HEK293 (cell line): ENCODE measurements around the gene MAP4K4.

Experiments used
- CTCF ChIA-PET: fragments of 350-600 bp; formaldehyde crosslinking; extraction: SDS; loops from one replicate; lab custom pipeline; 2021; ENCODE audit warnings: antibody characterized with exemption; lab: Yijun Ruan, JAX
- POLR2A ChIA-PET: fragments of 300-600 bp; formaldehyde crosslinking; extraction: SDS; loops from one replicate; lab custom pipeline; 2020; ENCODE audit warnings: antibody characterized with exemption, inconsistent platforms; lab: Yijun Ruan, JAX
- H3K27ac ChIP-seq: fragments of 200-500 bp; sonication (Bioruptor generic); 2 replicates; pipeline ENCODE4 v1.5.1; 2014; ENCODE audit warnings: low read depth, low read length, control low read depth, inconsistent platforms; ENCODE audit errors: extremely low read depth
- H3K36me3 ChIP-seq, 2 experiments: fragments of 200-500 bp in 1 of 2; sonication (Bioruptor generic) in 1 of 2; 1 replicate in 1 of 2; 2 replicates in 1 of 2; pipeline ENCODE4 v1.5.1; 2014 to 2017; ENCODE audit warnings: inconsistent platforms in 2 of 2, low read length in 2 of 2; ENCODE audit not compliant: control insufficient read depth in 2 of 2, insufficient read depth in 1 of 2
- H3K4me1 ChIP-seq: fragments of 200-500 bp; sonication (Bioruptor generic); 2 replicates; pipeline ENCODE4 v1.5.1; 2014; ENCODE audit warnings: mild to moderate bottlenecking, low read length, inconsistent platforms; ENCODE audit not compliant: control insufficient read depth, insufficient read depth
- H3K4me3 ChIP-seq: 2 replicates; pipeline ENCODE4 v1.5.1; 2011; ENCODE audit warnings: low read depth, mild to moderate bottlenecking, control low read depth, low read length, moderate library complexity
- H3K9me3 ChIP-seq: fragments of 200-500 bp; sonication (Bioruptor generic); 2 replicates; pipeline ENCODE4 v1.5.1; 2014; ENCODE audit warnings: low read depth, low read length, inconsistent platforms; ENCODE audit not compliant: control insufficient read depth, insufficient read depth
- GLIS2 ChIP-seq: fragments of 450-650 bp; formaldehyde crosslinking; IDR thresholded peaks from 2 replicates; pipeline ENCODE4 v1.5.1; 2016; ENCODE audit warnings: missing biosample characterization, missing genetic modification characterization
- HOXC10 ChIP-seq: sonication (generic); formaldehyde crosslinking; IDR thresholded peaks from 2 replicates; pipeline ENCODE4 v1.8.1; 2023; ENCODE audit warnings: mild to moderate bottlenecking, missing genetic modification reagents
- MYNN ChIP-seq: fragments of 450-650 bp; formaldehyde crosslinking; IDR thresholded peaks from 2 replicates; pipeline ENCODE4 v1.5.1; 2016; ENCODE audit warnings: missing biosample characterization, missing genetic modification characterization, borderline replicate concordance
- ZBTB8A ChIP-seq: fragments of 450-650 bp; formaldehyde crosslinking; IDR thresholded peaks from 2 replicates; pipeline ENCODE4 v1.5.1; 2016; ENCODE audit warnings: missing biosample characterization, missing genetic modification characterization
- ZIC2 ChIP-seq: fragments of 450-650 bp; formaldehyde crosslinking; IDR thresholded peaks from 2 replicates; pipeline ENCODE4 v1.5.1; 2016; ENCODE audit warnings: missing biosample characterization, missing genetic modification characterization
- ZNF114 ChIP-seq: fragments of 450-650 bp; formaldehyde crosslinking; IDR thresholded peaks from 2 replicates; pipeline ENCODE4 v1.5.0; 2017; ENCODE audit warnings: missing biosample characterization, missing genetic modification characterization
- ZNF138 ChIP-seq: fragments of 450-650 bp; formaldehyde crosslinking; IDR thresholded peaks from 2 replicates; pipeline ENCODE4 v1.5.1; 2016; ENCODE audit warnings: missing biosample characterization, missing genetic modification characterization, borderline replicate concordance
- ZNF292 ChIP-seq: fragments of 450-650 bp; formaldehyde crosslinking; IDR thresholded peaks from 2 replicates; pipeline ENCODE4 v1.5.1; 2016; ENCODE audit warnings: low read depth, missing biosample characterization, missing genetic modification characterization, borderline replicate concordance
- ZNF324 ChIP-seq: fragments of 450-650 bp; formaldehyde crosslinking; IDR thresholded peaks from 2 replicates; pipeline ENCODE4 v1.5.1; 2016; ENCODE audit warnings: missing biosample characterization, missing genetic modification characterization
- ZNF341 ChIP-seq: fragments of 450-650 bp; formaldehyde crosslinking; IDR thresholded peaks from 2 replicates; pipeline ENCODE4; 2016; ENCODE audit warnings: low read depth, missing biosample characterization, missing genetic modification characterization
- ZNF529 ChIP-seq: fragments of 450-650 bp; formaldehyde crosslinking; IDR thresholded peaks from 2 replicates; pipeline ENCODE4 v1.5.1; 2017; ENCODE audit warnings: missing genetic modification characterization, missing biosample characterization; ENCODE audit not compliant: insufficient replicate concordance
- ZNF571 ChIP-seq: fragments of 450-650 bp; formaldehyde crosslinking; IDR thresholded peaks from 2 replicates; pipeline ENCODE4 v1.5.0; 2017; ENCODE audit warnings: missing biosample characterization, missing genetic modification characterization
- ZNF629 ChIP-seq: fragments of 450-650 bp; formaldehyde crosslinking; IDR thresholded peaks from 2 replicates; pipeline ENCODE4 v1.5.1; 2017; ENCODE audit warnings: missing biosample characterization, missing genetic modification characterization
- ZNF707 ChIP-seq: fragments of 450-650 bp; formaldehyde crosslinking; IDR thresholded peaks from 2 replicates; pipeline ENCODE4 v1.5.1; 2016; ENCODE audit warnings: missing biosample characterization, missing genetic modification characterization
- ZSCAN30 ChIP-seq: fragments of 450-650 bp; IDR thresholded peaks from 2 replicates; pipeline ENCODE4 v1.5.1; 2018; ENCODE audit warnings: missing biosample characterization, mild to moderate bottlenecking, missing genetic modification characterization, moderate library complexity
- TF ChIP-seq, protein P1 (sequence below): fragments of 450-650 bp; formaldehyde crosslinking; IDR thresholded peaks from 2 replicates; pipeline ENCODE4 v1.5.1; 2016; ENCODE audit warnings: missing biosample characterization, missing genetic modification characterization
- TF ChIP-seq, protein P2 (sequence below): fragments of 450-650 bp; formaldehyde crosslinking; IDR thresholded peaks from 2 replicates; pipeline ENCODE4 v1.5.1; 2016; ENCODE audit warnings: missing biosample characterization, missing genetic modification characterization, low read depth
- TF ChIP-seq, protein P3 (sequence below): fragments of 450-650 bp; formaldehyde crosslinking; IDR thresholded peaks from 2 replicates; pipeline ENCODE4 v1.5.1; 2016; ENCODE audit warnings: missing biosample characterization, missing genetic modification characterization, borderline replicate concordance
- TF ChIP-seq, protein P4 (sequence below): sonication (generic); formaldehyde crosslinking; IDR thresholded peaks from 2 replicates; pipeline ENCODE4 v1.8.1; 2022; ENCODE audit warnings: mild to moderate bottlenecking, moderate library complexity, missing genetic modification reagents
- TF ChIP-seq, protein P5 (sequence below): fragments of 450-650 bp; formaldehyde crosslinking; IDR thresholded peaks from 2 replicates; pipeline ENCODE4 v1.5.1; 2016; ENCODE audit warnings: missing biosample characterization, missing genetic modification characterization, low read depth
- TF ChIP-seq, protein P6 (sequence below): fragments of 450-650 bp; formaldehyde crosslinking; IDR thresholded peaks from 2 replicates; pipeline ENCODE4 v1.5.1; 2016; ENCODE audit warnings: missing biosample characterization, missing genetic modification characterization

Gene MAP4K4

DNA sequence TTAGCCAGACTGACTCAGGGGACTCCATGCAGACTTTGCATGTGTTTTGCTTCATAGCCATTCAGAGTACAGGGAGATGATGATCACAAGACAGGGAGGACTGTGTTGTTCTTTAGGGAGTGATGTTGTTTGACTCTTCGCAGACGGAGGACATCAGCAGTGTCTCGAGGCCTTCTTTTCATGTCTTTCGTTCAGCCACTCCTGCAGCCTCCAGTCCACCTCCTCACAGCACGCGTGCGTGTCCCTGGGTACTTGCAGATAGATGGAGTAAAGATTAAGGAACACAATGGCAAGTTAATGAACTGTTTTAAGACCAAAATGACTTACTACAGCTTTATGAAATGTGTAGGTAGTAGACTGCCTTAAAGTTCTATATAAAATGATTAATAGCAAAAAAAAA lies 114.7 kb downstream of the MAP4K4 start (continued):
- TF ChIP-seq, protein P1, sequence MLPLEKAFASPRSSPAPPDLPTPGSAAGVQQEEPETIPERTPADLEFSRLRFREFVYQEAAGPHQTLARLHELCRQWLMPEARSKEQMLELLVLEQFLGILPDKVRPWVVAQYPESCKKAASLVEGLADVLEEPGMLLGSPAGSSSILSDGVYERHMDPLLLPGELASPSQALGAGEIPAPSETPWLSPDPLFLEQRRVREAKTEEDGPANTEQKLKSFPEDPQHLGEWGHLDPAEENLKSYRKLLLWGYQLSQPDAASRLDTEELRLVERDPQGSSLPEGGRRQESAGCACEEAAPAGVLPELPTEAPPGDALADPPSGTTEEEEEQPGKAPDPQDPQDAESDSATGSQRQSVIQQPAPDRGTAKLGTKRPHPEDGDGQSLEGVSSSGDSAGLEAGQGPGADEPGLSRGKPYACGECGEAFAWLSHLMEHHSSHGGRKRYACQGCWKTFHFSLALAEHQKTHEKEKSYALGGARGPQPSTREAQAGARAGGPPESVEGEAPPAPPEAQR (tag by site-specific recombination) = no peak
- TF ChIP-seq, protein P2, sequence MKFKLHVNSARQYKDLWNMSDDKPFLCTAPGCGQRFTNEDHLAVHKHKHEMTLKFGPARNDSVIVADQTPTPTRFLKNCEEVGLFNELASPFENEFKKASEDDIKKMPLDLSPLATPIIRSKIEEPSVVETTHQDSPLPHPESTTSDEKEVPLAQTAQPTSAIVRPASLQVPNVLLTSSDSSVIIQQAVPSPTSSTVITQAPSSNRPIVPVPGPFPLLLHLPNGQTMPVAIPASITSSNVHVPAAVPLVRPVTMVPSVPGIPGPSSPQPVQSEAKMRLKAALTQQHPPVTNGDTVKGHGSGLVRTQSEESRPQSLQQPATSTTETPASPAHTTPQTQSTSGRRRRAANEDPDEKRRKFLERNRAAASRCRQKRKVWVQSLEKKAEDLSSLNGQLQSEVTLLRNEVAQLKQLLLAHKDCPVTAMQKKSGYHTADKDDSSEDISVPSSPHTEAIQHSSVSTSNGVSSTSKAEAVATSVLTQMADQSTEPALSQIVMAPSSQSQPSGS (tag by site-specific recombination) = no peak
- TF ChIP-seq ZNF292 (tag by site-specific recombination) = no peak
- no peak for TF ChIP-seq ZNF324

DNA sequence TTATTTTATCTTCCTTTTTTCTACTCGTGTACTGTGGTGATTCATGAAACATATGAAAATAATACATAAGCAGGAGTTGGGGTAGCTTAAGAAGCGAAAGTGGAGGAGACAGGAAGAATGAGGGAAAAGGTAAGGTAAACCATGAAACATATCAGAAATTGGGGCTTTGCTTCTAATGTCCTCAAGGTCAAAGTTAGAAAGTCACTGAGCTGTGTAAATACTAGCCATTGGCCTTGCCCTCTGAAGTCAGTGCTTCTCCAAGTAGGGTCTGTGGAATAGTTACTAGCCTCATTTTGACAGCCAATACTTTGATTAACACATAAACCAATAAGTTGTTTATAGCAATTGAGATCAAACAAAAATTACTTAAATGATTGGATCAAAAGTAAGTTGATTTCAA lies 117.2 kb downstream of the MAP4K4 start:
- CTCF ChIA-PET = interaction anchor here (0.6 kb wide), 1 partner anchor 467 kb away, joined by 3 read pairs; no protein-coding TSS in a partner anchor

More for the DNA sequence above, 117.2 kb downstream of the MAP4K4 start:
- H3K36me3 ChIP-seq = no peaks in the 10 kb centered on the region
- no peak overlapping the region for H3K4me3 ChIP-seq
- POLR2A ChIA-PET = no interaction called here
- peaks cover 11% of the 10 kb centered on the region for H3K4me1 ChIP-seq
- no peak overlapping the region for H3K27ac ChIP-seq
- no peaks in the 10 kb centered on the region for H3K9me3 ChIP-seq
- TF ChIP-seq HOXC10 (CRISPR knock-in tag) (no peak), GLIS2 (tag by site-specific recombination) (no peak), ZNF629 (tag by site-specific recombination) (no peak), ZNF707 (tag by site-specific recombination) (no peak), ZNF138 (tag by site-specific recombination) (no peak), ZSCAN30 (tag by site-specific recombination) (no peak), MYNN (no peak), ZBTB8A (tag by site-specific recombination) (no peak), ZNF114 (tag by site-specific recombination) (no peak), ZIC2 (tag by site-specific recombination) (no peak), ZNF529 (tag by site-specific recombination) (no peak), ZNF571 (tag by site-specific recombination) (no peak), ZNF341 (no peak)
- TF ChIP-seq, protein P3, sequence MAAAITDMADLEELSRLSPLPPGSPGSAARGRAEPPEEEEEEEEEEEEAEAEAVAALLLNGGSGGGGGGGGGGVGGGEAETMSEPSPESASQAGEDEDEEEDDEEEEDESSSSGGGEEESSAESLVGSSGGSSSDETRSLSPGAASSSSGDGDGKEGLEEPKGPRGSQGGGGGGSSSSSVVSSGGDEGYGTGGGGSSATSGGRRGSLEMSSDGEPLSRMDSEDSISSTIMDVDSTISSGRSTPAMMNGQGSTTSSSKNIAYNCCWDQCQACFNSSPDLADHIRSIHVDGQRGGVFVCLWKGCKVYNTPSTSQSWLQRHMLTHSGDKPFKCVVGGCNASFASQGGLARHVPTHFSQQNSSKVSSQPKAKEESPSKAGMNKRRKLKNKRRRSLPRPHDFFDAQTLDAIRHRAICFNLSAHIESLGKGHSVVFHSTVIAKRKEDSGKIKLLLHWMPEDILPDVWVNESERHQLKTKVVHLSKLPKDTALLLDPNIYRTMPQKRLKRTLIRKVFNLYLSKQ (tag by site-specific recombination) = no peak
- TF ChIP-seq, protein P4, sequence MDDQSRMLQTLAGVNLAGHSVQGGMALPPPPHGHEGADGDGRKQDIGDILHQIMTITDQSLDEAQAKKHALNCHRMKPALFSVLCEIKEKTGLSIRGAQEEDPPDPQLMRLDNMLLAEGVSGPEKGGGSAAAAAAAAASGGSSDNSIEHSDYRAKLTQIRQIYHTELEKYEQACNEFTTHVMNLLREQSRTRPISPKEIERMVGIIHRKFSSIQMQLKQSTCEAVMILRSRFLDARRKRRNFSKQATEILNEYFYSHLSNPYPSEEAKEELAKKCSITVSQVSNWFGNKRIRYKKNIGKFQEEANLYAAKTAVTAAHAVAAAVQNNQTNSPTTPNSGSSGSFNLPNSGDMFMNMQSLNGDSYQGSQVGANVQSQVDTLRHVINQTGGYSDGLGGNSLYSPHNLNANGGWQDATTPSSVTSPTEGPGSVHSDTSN (CRISPR knock-in tag) = no peak
- TF ChIP-seq, protein P5, sequence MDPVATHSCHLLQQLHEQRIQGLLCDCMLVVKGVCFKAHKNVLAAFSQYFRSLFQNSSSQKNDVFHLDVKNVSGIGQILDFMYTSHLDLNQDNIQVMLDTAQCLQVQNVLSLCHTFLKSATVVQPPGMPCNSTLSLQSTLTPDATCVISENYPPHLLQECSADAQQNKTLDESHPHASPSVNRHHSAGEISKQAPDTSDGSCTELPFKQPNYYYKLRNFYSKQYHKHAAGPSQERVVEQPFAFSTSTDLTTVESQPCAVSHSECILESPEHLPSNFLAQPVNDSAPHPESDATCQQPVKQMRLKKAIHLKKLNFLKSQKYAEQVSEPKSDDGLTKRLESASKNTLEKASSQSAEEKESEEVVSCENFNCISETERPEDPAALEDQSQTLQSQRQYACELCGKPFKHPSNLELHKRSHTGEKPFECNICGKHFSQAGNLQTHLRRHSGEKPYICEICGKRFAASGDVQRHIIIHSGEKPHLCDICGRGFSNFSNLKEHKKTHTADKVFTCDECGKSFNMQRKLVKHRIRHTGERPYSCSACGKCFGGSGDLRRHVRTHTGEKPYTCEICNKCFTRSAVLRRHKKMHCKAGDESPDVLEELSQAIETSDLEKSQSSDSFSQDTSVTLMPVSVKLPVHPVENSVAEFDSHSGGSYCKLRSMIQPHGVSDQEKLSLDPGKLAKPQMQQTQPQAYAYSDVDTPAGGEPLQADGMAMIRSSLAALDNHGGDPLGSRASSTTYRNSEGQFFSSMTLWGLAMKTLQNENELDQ = no peak
- TF ChIP-seq, protein P6, sequence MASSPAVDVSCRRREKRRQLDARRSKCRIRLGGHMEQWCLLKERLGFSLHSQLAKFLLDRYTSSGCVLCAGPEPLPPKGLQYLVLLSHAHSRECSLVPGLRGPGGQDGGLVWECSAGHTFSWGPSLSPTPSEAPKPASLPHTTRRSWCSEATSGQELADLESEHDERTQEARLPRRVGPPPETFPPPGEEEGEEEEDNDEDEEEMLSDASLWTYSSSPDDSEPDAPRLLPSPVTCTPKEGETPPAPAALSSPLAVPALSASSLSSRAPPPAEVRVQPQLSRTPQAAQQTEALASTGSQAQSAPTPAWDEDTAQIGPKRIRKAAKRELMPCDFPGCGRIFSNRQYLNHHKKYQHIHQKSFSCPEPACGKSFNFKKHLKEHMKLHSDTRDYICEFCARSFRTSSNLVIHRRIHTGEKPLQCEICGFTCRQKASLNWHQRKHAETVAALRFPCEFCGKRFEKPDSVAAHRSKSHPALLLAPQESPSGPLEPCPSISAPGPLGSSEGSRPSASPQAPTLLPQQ (tag by site-specific recombination) = no peak
